Gastroesophageal sphincter (tissue), 4 donors: ENCODE results near the gene SCRT2. TPM values are rescaled to one million over a fixed set of nuclear protein-coding genes. Genes with fewer than 3 reads are reported as not detected.

Source experiments
- ATAC-seq: fragments of 150-250 bp; one replicate; pipeline ENCODE4 v1.9.1; 2016; ENCODE audit warnings: mild to moderate bottlenecking, moderate library complexity
- H3K27ac ChIP-seq, 4 donors: fragments of 200-600 bp; sonication (generic) in 3 of 4; 1 replicate in 3 of 4; 2 replicates in 1 of 4; pipeline ENCODE4 v1.5.1; 2016 to 2019
- H3K27me3 ChIP-seq: fragments of 200-600 bp; sonication (generic); one replicate; pipeline ENCODE4 v1.5.1; 2019
- H3K36me3 ChIP-seq, 2 donors: fragments of 200-600 bp; sonication (generic); one replicate each; pipeline ENCODE4 v1.5.1; 2019; ENCODE audit warnings: control low read depth in 1 of 2
- H3K4me1 ChIP-seq, 3 donors: fragments of 200-600 bp; sonication (generic); 1 replicate in 2 of 3; 2 replicates in 1 of 3; pipeline ENCODE4 v1.5.1; 2016 to 2019; ENCODE audit warnings: control low read depth in 2 of 3
- H3K4me3 ChIP-seq, 2 donors: fragments of 200-600 bp; sonication (generic); one replicate each; pipeline ENCODE4 v1.5.1; 2019; ENCODE audit warnings: mild to moderate bottlenecking in 1 of 2, moderate library complexity in 1 of 2
- H3K9me3 ChIP-seq, 3 donors: fragments of 200-600 bp; sonication (generic); one replicate each; pipeline ENCODE4 v1.5.1; 2017 to 2019; ENCODE audit warnings: control low read depth in 2 of 3
- CTCF ChIP-seq, 4 experiments: fragments of 200-600 bp in 2 of 4; fragments of 450-650 bp in 2 of 4; sonication (generic) in 1 of 4; IDR thresholded peaks; one replicate each; pipeline ENCODE4 v1.5.1; 2017 to 2019; ENCODE audit warnings: antibody characterized with exemption in 4 of 4, mild to moderate bottlenecking in 2 of 4, moderate library complexity in 2 of 4
- EP300 ChIP-seq: sonication (generic); formaldehyde crosslinking; IDR thresholded peaks from one replicate; pipeline ENCODE4 v1.6.1; 2017; ENCODE audit warnings: antibody characterized with exemption, mild to moderate bottlenecking
- POLR2A ChIP-seq, 2 donors: fragments of 450-650 bp; IDR thresholded peaks; one replicate each; pipeline ENCODE4 v1.6.1; 2017; ENCODE audit warnings: antibody characterized with exemption in 2 of 2, mild to moderate bottlenecking in 2 of 2, moderate library complexity in 1 of 2
- POLR2AphosphoS5 ChIP-seq: sonication (generic); formaldehyde crosslinking; IDR thresholded peaks from one replicate; pipeline ENCODE4 v1.6.1; 2017; ENCODE audit warnings: antibody characterized with exemption
- WGBS, 2 donors: methylation state at CpG; one replicate each; pipeline ENCODE4 v1.1.5; 2018; ENCODE audit warnings: low coverage in 1 of 2; 5-methylcytosine and 5-hydroxymethylcytosine counted together
- total RNA-seq, 4 donors: library from RNA; depleted of rRNA; stranded (reverse); fragments of >200 nt; gene quantifications; one replicate each; pipeline ENCODE4 v1.1.0, GENCODE V29; 2016

SCRT2 gene
- total RNA-seq, 4 donors from 2014 or later, result not detected

- no peak overlapping the region for H3K4me3 ChIP-seq
- no peak for TF ChIP-seq EP300
- no peak for TF ChIP-seq CTCF (IDR thresholded peaks at IDR 0.05)
- no peak for TF ChIP-seq POLR2A (IDR thresholded peaks at IDR 0.05)
- no peak for TF ChIP-seq POLR2AphosphoS5
- H3K4me1 ChIP-seq, result no peaks in the 10 kb centered on the region
- 19 to 50% methylated on average over 2 to 5 of the region's 7 CpGs for WGBS, 2 donors
- peaks cover 87% of the 10 kb centered on the region for H3K27me3 ChIP-seq
- ATAC-seq, result no peak
- H3K9me3 ChIP-seq, result peaks cover 0 to 19% (median 0%) of the 10 kb centered on the region in 3 donors
- no peak overlapping the region for H3K27ac ChIP-seq
- H3K36me3 ChIP-seq, result no peaks in the 10 kb centered on the region
These were observed 55.4 kb downstream of the SCRT2 start for GRCh38 chr20:620246-620645.

- Histone ChIP-seq H3K36me3 (no peaks in the 10 kb centered on the region), H3K27ac (no peak overlapping the region), H3K27me3 (peaks cover 90% of the 10 kb centered on the region), H3K4me1 (no peaks in the 10 kb centered on the region), H3K4me3 (no peak overlapping the region), H3K9me3 (peaks cover 0 to 17% (median 0%) of the 10 kb centered on the region in 3 donors)
- 65 to 79% methylated on average over 3 to 5 of the region's 5 CpGs for WGBS, 2 donors
- TF ChIP-seq CTCF (IDR thresholded peaks at IDR 0.05), result no peak
- no peak for TF ChIP-seq POLR2AphosphoS5
- no peak for TF ChIP-seq EP300
- no peak for TF ChIP-seq POLR2A (IDR thresholded peaks at IDR 0.05)
- ATAC-seq, result no peak
These were observed 56.6 kb downstream of the SCRT2 start for GRCh38 chr20:618980-619379.

- H3K27me3 ChIP-seq, result peaks cover 90% of the 10 kb centered on the region
- TF ChIP-seq EP300, result no peak
- TF ChIP-seq CTCF (IDR thresholded peaks at IDR 0.05), result no peak
- TF ChIP-seq POLR2AphosphoS5, result no peak
- TF ChIP-seq POLR2A (IDR thresholded peaks at IDR 0.05), result no peak
- no peak for ATAC-seq
- peaks cover 0 to 17% (median 0%) of the 10 kb centered on the region in 3 donors for H3K9me3 ChIP-seq
- no peaks in the 10 kb centered on the region for H3K36me3 ChIP-seq
- no peaks in the 10 kb centered on the region for H3K4me1 ChIP-seq
- no peak overlapping the region for H3K27ac ChIP-seq
- 40 to 90% methylated on average over 1 to 3 of the region's 4 CpGs for WGBS, 2 donors
- H3K4me3 ChIP-seq, result no peak overlapping the region
These were observed 57.5 kb downstream of the SCRT2 start for GRCh38 chr20:617934-618690.

- H3K36me3 ChIP-seq, result no peaks in the 10 kb centered on the region
- peaks cover 0 to 17% (median 0%) of the 10 kb centered on the region in 3 donors for H3K9me3 ChIP-seq
- WGBS, 2 donors, result 74 to 78% methylated on average over 3 to 4 of the region's 4 CpGs
- TF ChIP-seq POLR2A (IDR thresholded peaks at IDR 0.05) (no peak), POLR2AphosphoS5 (no peak), CTCF (IDR thresholded peaks at IDR 0.05) (no peak), EP300 (no peak)
- no peak overlapping the region for H3K27ac ChIP-seq
- peaks cover 90% of the 10 kb centered on the region for H3K27me3 ChIP-seq
- peaks cover 0 to 13% (median 0%) of the 10 kb centered on the region in 3 donors for H3K4me1 ChIP-seq
- no peak for ATAC-seq
- H3K4me3 ChIP-seq, result no peak overlapping the region
These were observed 60.1 kb downstream of the SCRT2 start for GRCh38 chr20:615514-615913.

GRCh38 chr20:611843-612185 is 63.8 kb downstream of the SCRT2 start:
- TF ChIP-seq POLR2A (IDR thresholded peaks at IDR 0.05) (no peak), EP300 (no peak), CTCF (IDR thresholded peaks at IDR 0.05) (no peak), POLR2AphosphoS5 (no peak)
- WGBS, 2 donors, result 0% methylated on average over 5 of the region's 8 CpGs; no CpG with 5 or more reads in 1 of the 2 donors
- no peak for ATAC-seq
- Histone ChIP-seq H3K27ac (no peak overlapping the region), H3K4me1 (peaks cover 0 to 23% (median 0%) of the 10 kb centered on the region in 3 donors), H3K4me3 (peak overlapping the region in 1 of 2 donors; percentile 12), H3K27me3 (peaks cover 90% of the 10 kb centered on the region), H3K9me3 (no peaks in the 10 kb centered on the region), H3K36me3 (no peaks in the 10 kb centered on the region)
